ENCODE measurements around the gene HDGFL2.

The HDGFL2 gene

DNA sequence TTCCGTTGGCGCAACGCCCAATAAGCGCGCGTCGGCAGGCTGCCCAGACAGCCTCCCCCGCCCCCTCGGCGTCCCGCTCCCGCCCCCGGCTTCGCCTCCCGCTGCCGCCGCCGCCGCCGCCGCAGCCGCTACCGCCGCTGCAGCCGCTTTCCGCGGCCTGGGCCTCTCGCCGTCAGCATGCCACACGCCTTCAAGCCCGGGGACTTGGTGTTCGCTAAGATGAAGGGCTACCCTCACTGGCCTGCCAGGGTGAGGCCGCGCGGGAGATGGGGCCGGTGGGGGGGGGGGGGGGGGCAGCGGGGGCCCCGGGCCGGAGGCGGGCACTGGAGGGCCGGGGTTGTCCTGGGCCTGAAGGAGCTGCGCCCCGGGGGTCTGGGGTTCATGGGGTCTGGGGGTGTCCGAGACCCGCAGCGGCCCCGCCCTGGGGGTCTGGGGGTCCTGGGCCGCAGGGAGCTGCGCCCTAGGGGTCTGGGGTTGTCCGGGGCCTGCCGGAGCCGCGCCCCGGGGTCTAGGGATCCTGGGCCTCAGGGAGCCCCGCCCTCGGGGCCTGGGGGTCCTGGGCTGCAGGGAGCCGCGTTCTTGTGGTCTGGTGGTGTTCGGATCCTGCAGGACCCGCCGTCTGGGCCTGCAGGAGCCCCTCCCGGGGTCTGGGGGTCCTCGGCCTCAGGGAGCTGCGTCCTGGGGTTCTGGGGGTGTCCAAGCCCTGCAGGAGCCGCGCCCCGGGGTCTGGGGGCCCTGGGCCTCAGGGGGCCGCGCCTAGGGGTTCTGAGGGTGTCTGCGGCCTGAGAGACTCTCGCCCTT, at the start of gene HDGFL2:
Gene HDGFL2, plus strand, starts transcription at position 124 of the 801 bp plus-strand sequence. Its CDS starts 54 bp downstream, at position 178.
- DNase-seq = peak in 1 of 6 experiments; percentile 30

DNA sequence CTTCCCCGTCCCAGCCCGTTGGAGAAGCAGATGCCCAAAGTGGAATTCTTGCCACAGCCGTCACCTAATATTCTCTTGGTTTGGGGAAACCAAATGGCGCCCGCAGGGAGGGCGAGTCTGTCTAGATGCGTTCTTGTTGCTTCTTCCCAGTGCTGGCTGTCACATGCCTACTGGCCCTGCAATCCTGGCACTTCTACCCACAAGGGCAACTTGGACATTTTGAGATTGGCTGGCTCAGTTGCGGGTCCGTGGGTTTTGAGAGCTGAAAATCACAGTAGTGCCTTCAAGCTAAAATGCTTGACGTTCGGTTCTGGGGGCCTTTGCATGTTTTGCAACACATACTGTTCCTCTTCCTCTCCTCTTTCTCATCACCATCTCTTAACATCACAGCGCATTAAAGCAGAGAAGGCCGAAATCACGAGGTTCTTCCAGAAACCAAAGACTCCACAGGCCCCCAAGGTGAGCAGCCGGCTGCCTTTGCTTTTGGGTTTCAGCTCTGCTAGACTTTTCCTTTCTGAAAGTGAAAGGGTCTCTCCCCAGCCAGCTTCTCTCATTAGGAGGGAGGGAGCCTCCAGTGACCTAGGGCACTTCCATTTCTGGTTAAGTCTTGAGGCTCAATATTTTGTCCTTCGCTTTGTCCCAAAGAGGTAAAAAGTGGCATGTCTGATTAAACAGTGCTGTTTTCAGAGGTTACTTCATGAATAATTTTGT, 48.5 kb upstream of the HDGFL2 start:
- no peak for DNase-seq

- no peak for DNase-seq
These were observed 46.6 kb upstream of the HDGFL2 start for GRCh38 chr19:4425537-4425936.

- DNase-seq = no peak
These were observed 43.6 kb upstream of the HDGFL2 start for GRCh38 chr19:4428326-4428975.

GRCh38 chr19:4429256-4429655, 42.8 kb upstream of the HDGFL2 start:
- no peak for DNase-seq

- DNase-seq = no peak
These were observed 42.3 kb upstream of the HDGFL2 start for GRCh38 chr19:4429771-4430171.

GRCh38 chr19:4430760-4431159, 41.3 kb upstream of the HDGFL2 start:
- DNase-seq = no peak

DNA sequence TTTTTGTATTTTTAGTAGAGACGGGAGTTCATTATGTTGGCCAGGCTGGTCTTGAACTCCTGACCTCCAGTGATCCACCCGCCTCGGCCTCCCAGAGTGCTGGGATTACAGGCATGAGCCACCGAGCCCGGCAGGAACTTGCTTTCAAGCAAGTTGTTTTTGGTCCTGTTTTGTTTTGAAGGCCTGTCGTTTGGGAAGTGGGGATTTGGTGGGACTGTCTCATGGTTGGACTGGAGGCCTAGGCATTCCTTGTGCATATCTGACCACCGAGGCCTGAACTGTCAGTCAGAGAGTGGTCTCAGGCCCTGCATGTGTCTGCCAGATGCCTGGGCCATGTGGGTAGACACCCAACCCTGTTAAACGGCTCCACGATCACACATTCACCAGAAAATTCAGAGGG, 40.8 kb upstream of the HDGFL2 start:
- DNase-seq = no peak

DNA sequence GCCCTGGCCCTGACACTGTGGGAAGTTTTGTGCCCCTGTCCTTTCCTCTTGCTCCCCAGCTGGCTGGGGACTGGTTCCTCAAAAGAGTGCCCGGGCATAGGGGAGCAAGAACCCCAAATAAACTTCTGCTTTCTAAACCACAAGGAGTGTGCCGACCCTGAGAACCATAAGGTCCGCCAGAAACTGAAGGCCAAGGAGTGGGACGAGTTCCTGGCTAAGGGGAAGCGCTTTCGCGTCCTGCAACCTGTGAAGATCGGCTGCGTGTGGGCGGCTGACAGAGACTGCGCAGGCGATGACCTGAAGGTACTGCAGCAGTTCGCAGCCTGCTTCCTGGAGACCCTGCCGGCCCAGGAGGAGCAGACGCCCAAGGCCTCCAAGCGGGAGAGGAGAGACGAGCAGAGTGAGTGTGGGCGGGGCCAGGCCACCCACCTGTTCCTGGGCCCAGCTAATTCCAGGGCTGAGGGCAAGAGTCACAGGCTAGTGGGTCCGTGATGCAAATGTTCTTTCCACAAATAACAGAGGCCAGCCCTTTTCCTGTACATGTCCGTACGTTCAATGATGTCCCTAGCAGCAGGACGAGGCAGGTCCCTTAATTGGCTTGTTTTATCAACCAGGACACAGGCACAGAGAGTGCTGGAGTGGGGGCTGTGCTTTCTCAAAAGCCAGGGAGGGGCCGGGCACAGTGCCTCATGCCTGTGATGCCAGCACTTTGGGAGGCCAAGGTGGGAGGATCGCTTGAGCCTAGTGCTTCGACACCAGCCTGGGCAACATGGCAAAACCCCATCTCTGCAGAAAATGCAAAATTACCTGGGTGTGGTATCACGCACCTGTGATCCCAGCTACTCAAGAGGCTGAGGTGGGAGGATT, 40.1 kb upstream of the HDGFL2 start:
- no peak for DNase-seq

- no peak for DNase-seq
These were observed 39.1 kb upstream of the HDGFL2 start for GRCh38 chr19:4432918-4433506.

DNA sequence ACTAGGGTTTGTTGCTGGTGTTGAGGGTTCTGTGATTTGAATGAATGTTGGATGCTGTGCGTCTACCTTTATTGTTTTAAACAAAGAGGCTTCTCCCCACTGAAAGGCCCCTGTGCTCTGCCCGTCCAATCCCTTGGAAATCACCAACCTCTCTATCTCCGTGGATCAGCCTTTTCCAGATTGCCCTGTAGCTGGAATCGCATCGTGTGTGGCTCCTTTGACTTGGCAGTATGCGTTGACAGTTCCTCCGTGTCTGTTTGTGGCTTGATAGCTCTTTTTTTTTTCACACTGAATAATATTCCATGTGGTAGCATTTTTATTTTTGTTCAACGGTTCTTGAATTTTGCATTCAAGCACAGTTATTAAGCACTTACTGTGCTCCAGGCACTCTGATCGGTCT, 37.7 kb upstream of the HDGFL2 start:
- DNase-seq = no peak

- no peak for DNase-seq
These were observed 35.9 kb upstream of the HDGFL2 start for GRCh38 chr19:4436231-4436630.

DNA sequence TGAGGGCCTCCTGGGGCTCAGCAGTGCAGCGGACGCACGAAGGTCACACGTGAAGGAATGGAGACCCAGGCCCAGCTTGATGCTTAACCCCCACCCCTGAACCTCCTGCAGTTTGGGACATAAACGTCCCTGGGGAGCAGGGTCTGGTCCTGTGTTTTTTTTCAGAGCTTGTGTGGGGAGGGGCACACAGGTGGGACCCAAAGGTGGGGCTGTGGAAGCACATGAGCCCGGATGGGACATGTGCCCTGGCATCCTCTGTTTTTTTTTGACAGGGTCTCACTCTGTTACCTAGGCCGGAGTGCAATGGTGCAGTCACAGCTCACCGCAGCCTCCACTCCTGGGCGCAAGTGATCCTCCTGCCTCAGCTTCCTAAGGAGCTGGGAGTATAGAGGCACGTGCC, 35.0 kb upstream of the HDGFL2 start:
- DNase-seq = no peak

DNA sequence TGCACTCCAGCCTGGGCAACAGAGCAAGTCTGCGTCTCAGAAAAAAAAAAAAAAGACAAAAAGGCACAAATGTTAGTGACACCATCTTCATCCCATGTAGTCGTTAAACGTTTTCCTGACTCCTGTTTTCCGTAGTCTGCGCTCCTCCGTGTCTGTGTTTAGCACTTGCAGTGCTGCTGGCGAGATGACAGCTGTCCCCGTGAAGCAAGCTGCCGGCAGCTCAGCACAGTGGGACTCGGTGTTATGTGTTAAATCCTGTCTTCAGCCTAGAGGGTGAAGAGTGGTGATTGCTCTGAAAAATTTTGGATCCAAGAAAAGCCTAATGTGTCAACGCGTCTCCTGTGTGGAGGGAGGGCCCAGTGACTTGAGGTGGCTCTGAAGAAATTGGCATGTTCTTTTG, 32.9 kb upstream of the HDGFL2 start:
- DNase-seq = no peak

DNA sequence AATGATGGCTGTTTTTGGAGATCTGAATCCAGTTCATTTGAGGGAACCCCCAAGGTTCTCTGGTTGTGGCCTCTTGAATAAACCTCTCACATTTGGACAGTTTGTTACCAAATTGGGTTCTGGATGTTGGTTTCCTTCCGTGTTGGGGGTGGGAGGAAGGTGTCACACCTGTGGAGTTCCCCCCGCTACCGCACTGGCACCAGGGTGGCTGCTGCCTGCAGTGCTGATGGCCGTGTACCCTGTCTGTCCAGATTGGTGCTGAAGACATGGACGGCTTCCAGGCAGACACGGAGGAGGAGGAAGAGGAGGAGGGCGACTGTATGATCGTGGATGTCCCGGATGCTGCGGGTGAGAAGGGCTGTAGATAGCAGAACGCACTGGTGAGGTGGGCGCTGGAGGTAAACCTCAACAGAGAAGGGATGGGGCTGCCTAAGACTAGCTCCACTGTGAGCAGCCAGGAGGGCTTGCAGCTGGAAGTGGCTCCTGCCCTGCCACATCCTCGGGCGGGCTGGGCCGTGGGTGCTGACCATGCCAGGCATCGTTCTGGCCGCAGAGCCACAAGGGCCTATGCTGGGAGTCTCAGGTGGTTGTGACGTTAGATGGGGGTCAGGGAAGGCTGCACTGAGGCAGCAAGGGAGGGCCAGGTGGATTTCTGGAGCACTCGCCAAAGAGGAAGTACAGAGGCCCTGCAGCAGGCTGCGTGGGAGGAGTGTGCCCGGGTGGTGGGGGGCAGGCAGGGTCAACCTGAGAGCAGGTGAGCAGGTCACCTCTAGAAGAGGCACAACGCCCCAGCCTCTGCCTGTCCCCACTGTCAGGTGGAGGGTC, 29.9 kb upstream of the HDGFL2 start:
- DNase-seq = no peak

- DNase-seq = no peak
These were observed 29.3 kb upstream of the HDGFL2 start for GRCh38 chr19:4442819-4443146.

DNA sequence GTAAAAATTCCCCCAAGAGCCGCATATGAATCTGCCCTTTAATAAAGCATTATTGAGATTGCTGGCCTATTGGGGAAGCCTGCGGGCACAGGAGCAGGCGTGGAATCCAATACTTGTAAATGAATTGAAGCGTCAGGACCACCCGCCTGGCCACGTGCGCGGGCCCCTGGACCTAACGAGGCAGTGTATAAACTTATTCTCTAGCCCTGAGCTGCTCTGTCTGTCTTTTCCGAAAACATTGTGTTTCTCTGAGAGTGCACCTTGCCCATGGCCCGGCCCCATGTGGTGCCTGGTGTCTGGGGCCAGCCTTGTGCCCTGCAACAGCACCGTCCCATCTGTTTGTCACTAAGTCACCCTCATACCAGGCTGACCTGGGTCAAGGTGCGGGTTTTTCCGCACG, 28.9 kb upstream of the HDGFL2 start:
- no peak for DNase-seq

GRCh38 chr19:4443966-4444764, 27.9 kb upstream of the HDGFL2 start:
- no peak for DNase-seq

- no peak for DNase-seq
These were observed 27.0 kb upstream of the HDGFL2 start for GRCh38 chr19:4444765-4445741.

All from stimulated activated naive CD4-positive, alpha-beta T cell (primary cell).